ENCODE results near the gene TACR1.
"Not testable (repeated sequence)": the region's sequence is repeated elsewhere in the genome, so short reads cannot be mapped to it uniquely, and the experiment has no call there.

Gene TACR1

GRCh38 chr2:75199428-75200011, at the start of gene TACR1:
Gene TACR1 (minus strand): TSS chr2:75199520. CDS start chr2:75198934, 586 bp downstream.
- peak; percentile 64 for DNase-seq

- peak; percentile 78 for DNase-seq
Observed at GRCh38 chr2:75248581-75248980, 49.3 kb upstream of the TACR1 start.

GRCh38 chr2:75246441-75247167, 47.3 kb upstream of the TACR1 start:
- DNase-seq = peak; percentile 14

- DNase-seq = no peak
Observed at GRCh38 chr2:75243219-75243618, 43.9 kb upstream of the TACR1 start.

- DNase-seq = peak; percentile 16
Observed at GRCh38 chr2:75241696-75242095, 42.4 kb upstream of the TACR1 start.

- peak; percentile 87 for DNase-seq
Observed at GRCh38 chr2:75238670-75239330, 39.5 kb upstream of the TACR1 start.

- DNase-seq = no peak
Observed at GRCh38 chr2:75237296-75237695, 38.0 kb upstream of the TACR1 start.

GRCh38 chr2:75233965-75234364, 34.6 kb upstream of the TACR1 start:
- no peak for DNase-seq

- DNase-seq = no peak
Observed at GRCh38 chr2:75226617-75227016, 27.3 kb upstream of the TACR1 start.

GRCh38 chr2:75226099-75226498, 26.8 kb upstream of the TACR1 start:
- no peak for DNase-seq

GRCh38 chr2:75224636-75225094, 25.3 kb upstream of the TACR1 start:
- no peak for DNase-seq

- no peak for DNase-seq
Observed at GRCh38 chr2:75222527-75222926, 23.2 kb upstream of the TACR1 start.

- DNase-seq = peak; percentile 83
Observed at GRCh38 chr2:75221862-75222261, 22.5 kb upstream of the TACR1 start.

- not testable (repeated sequence) for DNase-seq
Observed at GRCh38 chr2:75219213-75219612, 19.9 kb upstream of the TACR1 start.

- DNase-seq = no peak
Observed at GRCh38 chr2:75211266-75211770, 12.0 kb upstream of the TACR1 start.

- no peak for DNase-seq
Observed at GRCh38 chr2:75210409-75210808, 11.1 kb upstream of the TACR1 start.

GRCh38 chr2:75208738-75209137, 9.4 kb upstream of the TACR1 start:
- no peak for DNase-seq

- no peak for DNase-seq
Observed at GRCh38 chr2:75204833-75205232, 5.5 kb upstream of the TACR1 start.

GRCh38 chr2:75202359-75202758, 3.0 kb upstream of the TACR1 start:
- DNase-seq = no peak

- DNase-seq = peak; percentile 41
Observed at GRCh38 chr2:75200140-75201096, 1.1 kb upstream of the TACR1 start.

- DNase-seq = no peak
Observed at GRCh38 chr2:75195076-75195691, 4.1 kb downstream of the TACR1 start.

Measured in fibroblast of skin of right biceps (primary cell).